DMS53 (cell line): ENCODE data around the gene CCL3.
"Not testable (repeated sequence)": the region's sequence is repeated elsewhere in the genome, so short reads cannot be mapped to it uniquely, and the experiment has no call there.

Experiments used
- DNase-seq: peaks from one replicate; lab custom pipeline; 2025; lab: John Stamatoyannopoulos, UW

CCL3 gene

DNA sequence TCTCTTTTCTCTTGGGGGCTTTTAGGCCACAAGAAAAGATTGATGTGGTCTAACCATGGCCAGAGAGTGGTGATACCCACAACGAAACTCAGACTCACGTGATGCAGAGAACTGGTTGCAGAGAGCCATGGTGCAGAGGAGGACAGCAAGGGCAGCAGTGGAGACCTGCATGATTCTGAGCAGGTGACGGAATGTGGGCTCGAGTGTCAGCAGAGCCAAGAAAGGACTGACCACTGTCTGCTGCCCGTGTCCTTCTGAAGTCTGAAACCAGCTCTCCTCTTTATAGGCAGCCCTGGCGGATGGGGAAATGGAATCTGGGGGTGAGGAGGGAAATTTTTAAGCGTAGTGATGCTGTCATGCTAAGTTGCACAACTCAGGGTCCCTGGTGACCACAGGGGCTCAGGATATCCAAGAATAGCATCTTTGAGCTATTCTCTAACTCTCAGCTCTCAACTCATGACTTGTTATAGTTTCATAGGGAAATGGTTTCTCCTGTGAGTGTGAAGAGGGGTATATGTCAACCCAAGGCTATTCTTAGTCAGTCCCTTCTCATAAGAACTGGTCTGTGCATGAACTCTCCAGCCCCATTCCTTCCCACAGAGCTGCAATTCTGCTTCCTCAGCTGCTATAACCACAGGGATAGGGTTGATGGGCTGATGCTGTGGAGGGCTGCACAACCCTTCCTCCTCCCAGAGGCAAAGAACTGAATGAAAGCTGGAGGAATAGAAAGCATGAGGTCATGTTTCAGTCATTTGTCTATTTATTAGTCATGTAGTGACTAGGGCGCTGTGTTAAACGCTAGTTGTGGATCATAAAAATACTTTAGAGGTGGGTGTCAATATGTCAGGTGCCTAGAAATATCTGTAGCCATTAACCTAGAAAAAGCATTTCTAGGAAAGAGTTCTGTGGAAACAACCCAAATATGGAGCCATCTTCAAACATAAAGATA is at the start of gene CCL3:
Gene CCL3 (minus strand): TSS at position 256 of the 949 bp plus-strand sequence. CDS start 85 bp downstream, at position 171.
- no peak for DNase-seq

GRCh38 chr17:36136439-36136838 is 46.5 kb upstream of the CCL3 start:
- peak; percentile 73 for DNase-seq

GRCh38 chr17:36136036-36136435 is 46.1 kb upstream of the CCL3 start:
- peak; percentile 40 for DNase-seq

DNA sequence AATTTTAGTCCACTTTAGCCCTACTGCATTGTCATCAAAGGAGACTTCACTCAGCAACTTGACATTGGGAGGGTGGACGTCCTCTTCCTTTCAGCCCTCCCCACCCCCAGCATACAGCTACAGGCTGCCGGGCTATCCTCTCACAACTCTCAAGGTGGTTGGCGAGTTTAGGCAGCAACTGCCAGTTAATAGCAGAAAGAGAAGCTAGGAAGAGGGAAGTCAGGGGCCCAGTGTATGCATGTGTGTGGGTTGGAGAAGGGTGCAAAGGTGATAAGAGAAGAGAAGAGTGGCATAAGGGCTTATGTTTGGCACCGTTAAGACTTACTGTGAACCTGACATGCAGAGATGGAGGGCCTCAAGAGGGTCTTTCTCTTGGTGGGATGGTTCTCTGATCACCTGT is 45.5 kb upstream of the CCL3 start:
- DNase-seq = no peak

DNA sequence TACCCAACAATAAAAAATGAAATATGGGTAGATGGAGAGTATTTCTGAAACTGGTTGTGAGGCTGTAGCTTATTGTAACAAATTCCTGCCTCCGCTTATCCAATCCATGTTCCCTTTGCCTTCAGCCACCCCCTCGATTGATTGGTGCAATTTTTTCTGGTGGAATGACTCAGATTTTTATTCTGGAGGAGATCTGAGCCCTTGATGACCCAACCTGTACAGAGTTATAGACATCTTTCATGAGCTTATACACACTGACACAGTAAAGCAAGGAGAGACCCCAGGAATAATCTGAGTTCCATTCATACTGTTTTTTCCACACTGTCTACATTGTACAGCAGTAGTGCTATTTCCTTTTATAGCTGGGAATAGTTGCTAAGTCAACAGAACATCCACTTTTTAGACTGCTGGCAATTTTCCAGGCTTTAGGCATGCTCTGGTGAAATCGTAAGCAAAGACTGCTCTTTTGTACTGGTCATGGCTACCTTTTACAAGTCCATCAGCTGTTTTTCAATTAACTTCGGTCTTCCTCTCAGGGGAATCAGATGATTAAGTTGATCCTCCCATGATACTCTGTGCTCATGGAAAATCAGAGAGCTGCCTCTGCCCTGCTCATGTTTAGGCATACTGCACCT is 43.8 kb upstream of the CCL3 start:
- DNase-seq = peak; percentile 78

DNA sequence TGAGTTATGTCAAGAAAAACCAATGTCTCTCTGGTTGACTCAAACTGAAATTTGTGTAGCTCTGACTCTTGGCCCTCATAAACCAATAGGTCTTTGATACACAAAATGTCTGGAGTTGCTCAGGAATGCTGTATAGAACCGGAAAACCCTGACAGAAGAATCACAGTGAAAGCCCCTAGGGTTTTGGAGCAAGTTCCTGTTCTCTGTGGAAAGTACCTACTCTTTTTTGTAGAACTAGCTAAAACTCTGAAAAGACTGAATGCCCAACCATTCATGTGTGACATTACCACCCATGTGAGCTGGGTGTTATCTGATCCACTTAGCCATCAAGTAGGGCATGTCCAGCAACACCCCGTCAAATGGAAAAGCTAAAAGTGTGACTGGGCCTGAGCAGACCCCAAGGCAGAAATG is 42.5 kb upstream of the CCL3 start:
- DNase-seq = no peak

DNA sequence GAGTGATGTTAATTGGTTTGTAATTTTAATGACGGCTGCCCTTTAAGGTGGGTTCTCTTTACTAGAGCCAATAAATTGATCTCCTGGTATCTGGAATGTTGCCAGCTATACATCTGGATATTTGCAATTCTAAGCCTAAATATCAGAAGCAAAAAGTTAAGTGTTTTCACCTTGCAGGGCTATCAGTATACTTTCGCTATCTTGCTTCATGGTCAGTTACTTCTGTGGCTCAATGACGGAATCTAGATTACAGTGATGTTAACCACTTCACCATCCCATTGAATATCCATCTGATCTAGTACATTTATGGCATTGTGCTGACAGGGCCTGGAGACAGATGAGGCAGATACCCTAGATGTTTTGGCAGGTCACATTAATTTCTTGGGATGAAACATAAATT is 42.0 kb upstream of the CCL3 start:
- no peak for DNase-seq

DNA sequence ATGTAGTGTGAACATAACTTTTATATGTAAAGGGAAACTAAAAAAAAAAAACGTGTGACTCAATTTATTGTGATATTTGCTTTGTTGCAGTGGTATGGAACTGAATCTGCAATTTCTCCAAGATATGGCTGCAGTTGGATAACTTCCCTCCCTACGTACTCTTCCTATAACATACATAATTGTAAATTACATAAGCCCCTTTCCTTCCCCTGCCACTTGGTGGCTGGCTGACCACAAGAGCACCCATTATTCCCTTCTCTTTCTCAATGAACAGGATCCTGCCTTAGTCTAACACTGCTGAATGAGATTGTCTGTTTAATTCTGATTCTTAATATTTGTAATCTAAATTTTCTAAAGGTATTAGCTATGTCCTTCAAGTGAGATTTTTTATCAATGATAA is 41.5 kb upstream of the CCL3 start:
- peak; percentile 20 for DNase-seq

DNA sequence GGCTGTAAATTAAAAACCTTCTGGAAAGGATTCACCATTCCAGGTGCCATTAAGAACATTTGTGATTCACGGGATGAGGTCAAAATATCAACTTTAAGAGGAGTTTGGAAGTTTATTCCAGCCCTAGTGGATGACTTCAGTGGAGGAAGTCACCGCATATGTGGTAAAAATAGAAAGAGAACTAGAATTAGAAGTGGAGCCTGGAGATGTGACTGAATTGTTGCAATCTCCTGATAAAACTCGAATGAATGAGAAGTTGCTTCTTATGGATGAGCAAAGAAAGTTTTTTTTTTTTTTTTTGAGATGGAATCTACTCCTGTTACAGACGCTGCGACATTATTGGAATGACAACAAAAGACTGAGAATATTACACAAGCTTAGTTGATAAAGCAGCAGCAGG is 40.4 kb upstream of the CCL3 start:
- no peak for DNase-seq

- DNase-seq = no peak
Observed at GRCh38 chr17:36129616-36130015, 39.7 kb upstream of the CCL3 start.

DNA sequence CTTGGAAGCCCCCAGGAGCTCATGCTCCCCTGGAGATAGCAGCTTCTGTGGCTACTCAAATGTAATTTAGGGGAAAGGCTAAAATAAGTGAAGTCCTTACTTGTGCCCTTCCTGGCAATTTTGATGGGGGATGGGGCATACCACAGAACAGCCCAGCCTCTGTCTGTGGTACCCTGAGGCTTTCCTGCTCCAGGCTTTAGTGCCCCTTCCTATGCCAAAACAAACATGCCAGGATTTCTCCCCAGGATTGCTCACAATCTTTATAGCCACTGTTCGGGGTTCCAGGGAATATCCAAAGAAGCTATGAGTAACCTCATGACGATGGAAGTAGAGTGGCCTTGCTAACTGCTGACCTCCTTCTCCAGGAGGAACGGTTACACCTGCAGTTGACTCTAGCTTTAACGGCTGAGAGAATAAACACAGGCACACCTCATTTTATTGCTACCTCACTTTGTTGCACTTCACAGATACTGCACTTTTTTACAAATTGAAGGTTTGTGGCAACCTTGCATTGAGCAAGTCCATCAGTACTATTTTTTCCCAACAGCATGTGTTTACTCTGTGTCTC is 38.6 kb upstream of the CCL3 start:
- DNase-seq = no peak

DNA sequence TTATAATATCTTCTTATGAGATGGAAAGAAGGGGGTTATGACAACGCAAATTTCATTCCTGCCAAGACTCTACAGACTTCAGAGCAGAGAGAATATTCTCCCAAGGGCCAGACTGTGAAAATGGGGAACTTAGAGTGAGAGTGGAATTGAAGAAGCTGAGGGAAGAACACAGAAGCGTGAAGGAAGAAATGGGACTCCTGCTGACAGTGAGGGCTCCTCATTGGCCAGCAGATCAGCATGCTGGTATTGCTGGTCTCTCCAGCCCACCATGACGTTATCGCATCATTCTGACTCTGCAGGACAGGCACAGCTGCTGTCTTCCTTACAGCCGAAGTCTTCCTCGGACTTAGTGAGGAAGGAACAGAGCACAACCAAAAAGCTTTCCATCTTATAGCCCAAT is 38.0 kb upstream of the CCL3 start:
- no peak for DNase-seq

- no peak for DNase-seq
Observed at GRCh38 chr17:36127199-36127893, 37.4 kb upstream of the CCL3 start.

GRCh38 chr17:36124879-36125824 is 35.2 kb upstream of the CCL3 start:
- DNase-seq = peak; percentile 65

GRCh38 chr17:36123431-36123830 is 33.5 kb upstream of the CCL3 start:
- DNase-seq = no peak

GRCh38 chr17:36121099-36121498 is 31.2 kb upstream of the CCL3 start:
- not testable (repeated sequence) for DNase-seq

DNA sequence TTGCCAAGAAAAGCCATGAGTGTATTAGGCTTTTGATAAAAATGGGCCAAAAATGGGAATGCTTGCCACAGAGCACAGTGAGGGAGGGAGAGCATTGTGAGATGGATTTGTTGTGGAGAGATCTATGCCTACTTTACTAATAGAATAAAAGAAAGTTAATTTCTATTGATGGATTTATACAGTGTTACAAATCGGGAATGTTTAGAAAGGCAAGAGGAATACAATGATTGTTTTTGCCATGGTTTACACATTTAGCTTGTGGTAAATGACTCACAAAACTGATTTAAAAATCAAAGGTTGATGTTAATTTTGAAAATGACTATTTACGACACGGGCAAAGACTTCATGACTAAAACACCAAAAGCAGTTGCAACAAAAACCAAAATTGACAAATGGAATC is 30.3 kb upstream of the CCL3 start:
- DNase-seq = no peak

GRCh38 chr17:36118477-36119353 is 28.8 kb upstream of the CCL3 start:
- DNase-seq = peak; percentile 8

DNA sequence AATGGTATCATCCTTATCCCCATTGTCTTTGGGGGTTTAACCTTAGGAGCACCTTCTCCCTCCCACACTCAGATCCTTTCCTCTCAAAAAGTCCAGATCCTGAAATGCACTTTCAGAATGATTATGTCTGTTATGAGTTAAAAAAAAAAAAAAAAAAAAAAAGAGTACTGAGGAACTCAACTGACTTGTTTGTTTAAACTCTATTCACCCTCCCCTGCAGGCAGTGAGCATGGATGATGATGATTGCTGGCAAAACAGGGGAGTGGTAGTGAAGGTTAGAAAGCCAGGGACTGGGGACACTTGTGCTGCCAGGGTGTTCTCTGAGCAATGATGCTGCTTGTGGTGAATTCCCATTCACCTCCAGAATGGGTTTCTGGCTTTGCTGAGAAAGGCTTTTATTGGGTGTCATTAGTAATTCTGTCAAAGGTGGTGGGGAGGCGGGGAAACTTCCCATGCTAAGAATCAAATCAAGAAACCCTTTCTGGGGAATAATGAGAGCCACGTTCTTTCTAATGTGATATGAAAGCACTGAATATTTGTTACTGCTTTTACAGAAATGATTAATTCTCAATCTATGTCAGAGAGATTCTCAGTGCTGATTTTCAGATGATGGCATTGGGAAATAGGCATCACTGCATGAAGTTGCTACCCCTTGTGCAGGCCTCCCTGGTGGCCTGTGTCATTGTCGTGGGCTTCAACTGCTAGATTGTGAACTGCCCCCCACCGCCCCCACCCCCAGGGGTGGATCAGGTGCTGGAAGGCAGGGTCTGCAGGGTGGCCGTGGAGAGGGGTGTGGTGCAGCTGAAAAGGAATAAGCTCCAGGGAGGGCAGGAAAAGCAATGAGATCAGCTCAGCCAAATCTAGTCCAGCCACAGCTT is 27.8 kb upstream of the CCL3 start:
- DNase-seq = no peak
